HG03460 (cell line): ENCODE results near the gene DUOX1.
"Not testable (repeated sequence)": the region's sequence is repeated elsewhere in the genome, so short reads cannot be mapped to it uniquely, and the experiment has no call there.

Experiments
- ATAC-seq: cut with Tn5 transposase; IDR thresholded peaks from one replicate; pipeline ENCODE4 v1.9.1; 2021; ENCODE audit not compliant: unreplicated experiment

The DUOX1 gene

GRCh38 chr15:45120081-45120972 is 9.5 kb upstream of the DUOX1 start:
- no peak for ATAC-seq

GRCh38 chr15:45121020-45121419 is 8.8 kb upstream of the DUOX1 start:
- no peak for ATAC-seq

GRCh38 chr15:45121706-45122417 is 7.9 kb upstream of the DUOX1 start:
- ATAC-seq: no peak

- no peak for ATAC-seq
Observed at GRCh38 chr15:45122719-45123118, 7.1 kb upstream of the DUOX1 start.

GRCh38 chr15:45123397-45123796 is 6.4 kb upstream of the DUOX1 start:
- ATAC-seq: no peak

- ATAC-seq: no peak
Observed at GRCh38 chr15:45126535-45127158, 3.1 kb upstream of the DUOX1 start.

- no peak for ATAC-seq
Observed at GRCh38 chr15:45128971-45129639, 689 bp upstream of the DUOX1 start.

GRCh38 chr15:45130291-45131000 is 652 bp downstream of the DUOX1 start:
- no peak for ATAC-seq

GRCh38 chr15:45131510-45131909 is 1.7 kb downstream of the DUOX1 start:
- no peak for ATAC-seq

GRCh38 chr15:45132844-45133560 is 3.2 kb downstream of the DUOX1 start:
- ATAC-seq: no peak

GRCh38 chr15:45133561-45133920 is 3.7 kb downstream of the DUOX1 start:
- ATAC-seq: no peak

- no peak for ATAC-seq
Observed at GRCh38 chr15:45134046-45134445, 4.3 kb downstream of the DUOX1 start.

GRCh38 chr15:45134682-45135604 is 5.1 kb downstream of the DUOX1 start:
- ATAC-seq: no peak

- ATAC-seq: not testable (repeated sequence)
Observed at GRCh38 chr15:45135705-45136377, 6.0 kb downstream of the DUOX1 start.

- ATAC-seq: no peak
Observed at GRCh38 chr15:45136378-45136764, 6.6 kb downstream of the DUOX1 start.

- ATAC-seq: no peak
Observed at GRCh38 chr15:45137703-45138102, 7.9 kb downstream of the DUOX1 start.

- ATAC-seq: no peak
Observed at GRCh38 chr15:45138814-45139765, 9.3 kb downstream of the DUOX1 start.
